GM12878 (cell line): ENCODE measurements around the gene TMEM239. TPM values are rescaled to one million over a fixed set of nuclear protein-coding genes. Genes with fewer than 3 reads are reported as not detected.

ENCODE experiments used
- ATAC-seq: fragments of 200-7000 bp; cut with Tn5 transposase; 3 replicates; pipeline ENCODE4 v1.9.1; 2020; ENCODE audit warnings: mild to moderate bottlenecking, moderate library complexity
- BruUV-seq: library from RNA; stranded (reverse); fragments of 400-500 nt; replicated peaks from 2 replicates; lab custom pipeline; 2021; lab: Mats Ljungman, UMichigan
- CTCF ChIA-PET: fragments of 300-600 bp; sonication (Branson Sonifier 250); formaldehyde crosslinking; extraction: SDS; loops from one replicate; lab custom pipeline; 2021; ENCODE audit warnings: inconsistent platforms; lab: Yijun Ruan, JAX
- POLR2A ChIA-PET: fragments of 350-600 bp; formaldehyde crosslinking; extraction: SDS; loops from one replicate; lab custom pipeline; 2021; ENCODE audit warnings: inconsistent platforms; lab: Charles Lee
- RAD21 ChIA-PET: fragments of 300-600 bp; sonication (Branson Sonifier 250); formaldehyde crosslinking; loops from one replicate; lab custom pipeline; 2023; ENCODE audit warnings: antibody characterized with exemption; ENCODE audit not compliant: unreplicated experiment; lab: Charles Lee
- SMC1A ChIA-PET: fragments of 300-600 bp; sonication (Branson Sonifier 250); formaldehyde crosslinking; loops from one replicate; lab custom pipeline; 2023; ENCODE audit not compliant: unreplicated experiment, uncharacterized antibody; lab: Charles Lee
- DNase-seq: peaks from one replicate; pipeline ENCODE4 v3.0.0-alpha.2; 2011; ENCODE audit warnings: low read depth, low spot score
- FAIRE-seq: peaks from 3 replicates; lab custom pipeline; 2011; peaks lifted over from hg19 to GRCh38; lab: Jason Lieb, UNC
- H2AFZ ChIP-seq: 2 replicates; pipeline ENCODE4 v1.6.0; 2011; ENCODE audit warnings: low read depth, low read length, control low read depth; ENCODE audit not compliant: control insufficient read depth
- H3K27ac ChIP-seq: 2 replicates; pipeline ENCODE4 v1.5.1; 2011; ENCODE audit warnings: control low read depth; ENCODE audit not compliant: control insufficient read depth, insufficient read depth
- H3K27me3 ChIP-seq, 2 experiments: replicated peaks in 1 of 2; 2 replicates each; pipeline versions ENCODE4 v1.6.0 to v1.6.1; 2011; ENCODE audit warnings: low read length in 1 of 2; ENCODE audit not compliant: control insufficient read depth in 2 of 2, insufficient read depth in 2 of 2
- H3K36me3 ChIP-seq, 2 experiments: 2 replicates each; pipeline ENCODE4 v1.5.1; 2011; ENCODE audit warnings: low read length in 1 of 2; ENCODE audit not compliant: control insufficient read depth in 2 of 2, insufficient read depth in 2 of 2
- H3K4me1 ChIP-seq: 2 replicates; pipeline ENCODE4 v1.6.1; 2011; ENCODE audit warnings: mild to moderate bottlenecking, low read length, moderate library complexity, mixed read lengths; ENCODE audit not compliant: control insufficient read depth, insufficient read depth
- H3K4me2 ChIP-seq: 2 replicates; pipeline ENCODE4 v1.6.0; 2011; ENCODE audit warnings: control low read depth; ENCODE audit not compliant: control insufficient read depth, insufficient read depth
- H3K4me3 ChIP-seq: fragments of 200-600 bp; sonication (generic); 2 replicates; pipeline ENCODE4 v1.5.1; 2016
- H3K79me2 ChIP-seq: 2 replicates; pipeline ENCODE4 v1.6.0; 2011; ENCODE audit warnings: low read length; ENCODE audit not compliant: control insufficient read depth, insufficient read depth
- H3K9ac ChIP-seq: 2 replicates; pipeline ENCODE4 v1.8.0; 2011; ENCODE audit warnings: low read length, control low read depth, mixed read lengths; ENCODE audit not compliant: control insufficient read depth, insufficient read depth
- H3K9me3 ChIP-seq: replicated peaks from 3 replicates; pipeline ENCODE4 v1.5.1; 2011; ENCODE audit warnings: mild to moderate bottlenecking, low read length; ENCODE audit not compliant: control insufficient read depth, insufficient read depth
- H4K20me1 ChIP-seq: 2 replicates; pipeline ENCODE4 v1.6.0; 2011; ENCODE audit not compliant: control insufficient read depth, insufficient read depth
- CHD4 ChIP-seq: fragments of 200-600 bp; sonication (generic); IDR thresholded peaks from 2 replicates; pipeline ENCODE4 v1.6.1; 2016; ENCODE audit warnings: mild to moderate bottlenecking
- IRF4 ChIP-seq: IDR thresholded peaks from 2 replicates; pipeline ENCODE4 v1.6.1; 2011; ENCODE audit warnings: low read depth, low read length
- NFIC ChIP-seq: IDR thresholded peaks from 2 replicates; pipeline ENCODE4 v1.6.1; 2012; ENCODE audit warnings: low read depth, mild to moderate bottlenecking, inconsistent platforms, low read length, moderate library complexity
- NR2C2 ChIP-seq: IDR thresholded peaks from 2 replicates; pipeline ENCODE4 v1.6.1; 2011; ENCODE audit warnings: borderline replicate concordance, low read depth; ENCODE audit not compliant: control insufficient read depth, insufficient read length
- RAD51 ChIP-seq: fragments of 450-650 bp; IDR thresholded peaks from 2 replicates; pipeline ENCODE4 v1.6.1; 2016; ENCODE audit warnings: moderate library complexity, mild to moderate bottlenecking, inconsistent platforms
- SMAD5 ChIP-seq: IDR thresholded peaks from 2 replicates; pipeline ENCODE4 v1.6.1; 2016; ENCODE audit warnings: antibody characterized with exemption, low read depth
- WGBS: methylation state at CpG from one replicate; pipeline ENCODE4 v1.1.6; 2016; ENCODE audit warnings: low lambda C conversion rate; ENCODE audit not compliant: insufficient replicate concordance, insufficient coverage; ENCODE audit errors: missing lambda C conversion rate; 5-methylcytosine and 5-hydroxymethylcytosine counted together
- in situ Hi-C: fragments of 300-500 bp; cut with MboI; formaldehyde crosslinking; loops from 9 replicates; pipeline ENCODE4 v1.14.3; 2018; ENCODE audit warnings: mixed read lengths
- intact Hi-C: fragments of 100-400 bp; cut with micrococcal nuclease; formaldehyde crosslinking; loops from one replicate; pipeline ENCODE4 v1.14.2; 2022; ENCODE audit not compliant: unreplicated experiment
- polyA plus RNA-seq, 11 experiments: library from polyadenylated mRNA; depleted of rRNA in 4 of 11; unstranded in 6 of 11; stranded (reverse) in 5 of 11; fragments of >200 nt; fragmentation: Nextera tagmentation in 4 of 11; fragmentation: Illumina TruSeq in 1 of 11; extraction: Ambion mirVana in 4 of 11; extraction: Trizol in 1 of 11; gene quantifications; 1 replicate in 1 of 11; 2 replicates in 10 of 11; pipeline versions ENCODE4 v1.2.1 to v1.2.3, GENCODE V29; 2011 to 2016; ENCODE audit warnings: inconsistent platforms in 2 of 11, missing spikeins in 2 of 11, low read depth in 1 of 11
- total RNA-seq, 4 experiments: library from RNA; depleted of rRNA in 3 of 4; stranded (reverse); fragments of >200 nt in 3 of 4; fragmentation: Illumina TruSeq in 1 of 4; extraction: Trizol in 1 of 4; gene quantifications; 2 replicates each; pipeline versions ENCODE4 v1.2.1 to v1.2.3, GENCODE V29; 2013 to 2021
- TF ChIP-seq, protein P1 (sequence below): fragments of 450-650 bp; IDR thresholded peaks from 2 replicates; pipeline ENCODE4 v1.6.1; 2017; ENCODE audit warnings: antibody characterized with exemption, mild to moderate bottlenecking, moderate library complexity
- TF ChIP-seq, protein P2 (sequence below): IDR thresholded peaks from 2 replicates; pipeline ENCODE4 v1.6.1; 2012; ENCODE audit warnings: low read depth, low read length, improper control_type of control experiment
- TF ChIP-seq, protein P3 (sequence below): fragments of 450-650 bp; formaldehyde crosslinking; IDR thresholded peaks from 2 replicates; pipeline ENCODE4 v1.4.0; 2020; ENCODE audit warnings: mild to moderate bottlenecking, moderate library complexity
- TF ChIP-seq, protein P4 (sequence below): IDR thresholded peaks from 2 replicates; pipeline ENCODE4 v1.6.1; 2012; ENCODE audit warnings: improper control_type of control experiment, low read depth, low read length; ENCODE audit not compliant: insufficient replicate concordance

Gene TMEM239
- total and polyA plus RNA-seq, 10 of the 15 experiments (the other 5 are each of a cell fraction or from before 2014, with no cell fraction given), result not detected

DNA sequence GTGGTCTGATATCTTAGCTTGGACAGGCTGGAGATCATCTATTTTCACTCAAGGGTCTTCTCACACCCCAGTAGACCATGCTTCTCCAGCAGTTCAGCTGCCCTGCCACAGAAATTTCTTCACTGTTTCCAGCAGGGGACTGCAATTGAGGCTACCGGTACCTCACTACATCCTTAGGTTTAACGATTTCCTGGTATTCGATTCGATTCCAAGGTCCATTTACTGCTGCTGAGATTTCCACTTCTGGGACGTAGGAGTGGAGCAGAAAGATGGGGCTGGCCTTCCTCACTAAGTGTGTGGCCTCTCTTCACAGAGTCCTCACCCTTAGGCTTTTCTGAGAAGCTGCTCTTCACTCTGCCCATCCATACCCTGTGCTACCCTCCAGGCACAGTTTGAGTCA is 30.5 kb downstream of the TMEM239 start:
- in situ Hi-C loops, result no loop called here
- 96% methylated on average over 5 of the region's 5 CpGs for WGBS
- intact Hi-C loops, result no loop called here
- Histone ChIP-seq H4K20me1 (no peaks in the 10 kb centered on the region), H3K27me3 (no peaks in the 10 kb centered on the region), H2AFZ (no peak overlapping the region), H3K4me1 (no peaks in the 10 kb centered on the region), H3K9ac (no peak overlapping the region), H3K79me2 (no peaks in the 10 kb centered on the region), H3K9me3 (no peaks in the 10 kb centered on the region), H3K4me3 (no peak overlapping the region), H3K36me3 (no peaks in the 10 kb centered on the region), H3K4me2 (no peak overlapping the region), H3K27ac (no peak overlapping the region)
- ATAC-seq, result no peak
- no TSS peak for BruUV-seq
- no peak for DNase-seq
- CTCF ChIA-PET, result interaction anchor here (0.6 kb wide), 1 partner anchor 97 kb away, joined by 3 read pairs; no protein-coding TSS in a partner anchor
- RAD21 ChIA-PET, result no interaction called here
- POLR2A ChIA-PET, result no interaction called here
- FAIRE-seq, result no peak
- SMC1A ChIA-PET, result no interaction called here
- TF ChIP-seq, protein P1, sequence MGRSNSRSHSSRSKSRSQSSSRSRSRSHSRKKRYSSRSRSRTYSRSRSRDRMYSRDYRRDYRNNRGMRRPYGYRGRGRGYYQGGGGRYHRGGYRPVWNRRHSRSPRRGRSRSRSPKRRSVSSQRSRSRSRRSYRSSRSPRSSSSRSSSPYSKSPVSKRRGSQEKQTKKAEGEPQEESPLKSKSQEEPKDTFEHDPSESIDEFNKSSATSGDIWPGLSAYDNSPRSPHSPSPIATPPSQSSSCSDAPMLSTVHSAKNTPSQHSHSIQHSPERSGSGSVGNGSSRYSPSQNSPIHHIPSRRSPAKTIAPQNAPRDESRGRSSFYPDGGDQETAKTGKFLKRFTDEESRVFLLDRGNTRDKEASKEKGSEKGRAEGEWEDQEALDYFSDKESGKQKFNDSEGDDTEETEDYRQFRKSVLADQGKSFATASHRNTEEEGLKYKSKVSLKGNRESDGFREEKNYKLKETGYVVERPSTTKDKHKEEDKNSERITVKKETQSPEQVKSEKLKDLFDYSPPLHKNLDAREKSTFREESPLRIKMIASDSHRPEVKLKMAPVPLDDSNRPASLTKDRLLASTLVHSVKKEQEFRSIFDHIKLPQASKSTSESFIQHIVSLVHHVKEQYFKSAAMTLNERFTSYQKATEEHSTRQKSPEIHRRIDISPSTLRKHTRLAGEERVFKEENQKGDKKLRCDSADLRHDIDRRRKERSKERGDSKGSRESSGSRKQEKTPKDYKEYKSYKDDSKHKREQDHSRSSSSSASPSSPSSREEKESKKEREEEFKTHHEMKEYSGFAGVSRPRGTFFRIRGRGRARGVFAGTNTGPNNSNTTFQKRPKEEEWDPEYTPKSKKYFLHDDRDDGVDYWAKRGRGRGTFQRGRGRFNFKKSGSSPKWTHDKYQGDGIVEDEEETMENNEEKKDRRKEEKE, result no peak
- TF ChIP-seq, protein P2, sequence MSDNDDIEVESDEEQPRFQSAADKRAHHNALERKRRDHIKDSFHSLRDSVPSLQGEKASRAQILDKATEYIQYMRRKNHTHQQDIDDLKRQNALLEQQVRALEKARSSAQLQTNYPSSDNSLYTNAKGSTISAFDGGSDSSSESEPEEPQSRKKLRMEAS, result no peak
- TF ChIP-seq, protein P3, sequence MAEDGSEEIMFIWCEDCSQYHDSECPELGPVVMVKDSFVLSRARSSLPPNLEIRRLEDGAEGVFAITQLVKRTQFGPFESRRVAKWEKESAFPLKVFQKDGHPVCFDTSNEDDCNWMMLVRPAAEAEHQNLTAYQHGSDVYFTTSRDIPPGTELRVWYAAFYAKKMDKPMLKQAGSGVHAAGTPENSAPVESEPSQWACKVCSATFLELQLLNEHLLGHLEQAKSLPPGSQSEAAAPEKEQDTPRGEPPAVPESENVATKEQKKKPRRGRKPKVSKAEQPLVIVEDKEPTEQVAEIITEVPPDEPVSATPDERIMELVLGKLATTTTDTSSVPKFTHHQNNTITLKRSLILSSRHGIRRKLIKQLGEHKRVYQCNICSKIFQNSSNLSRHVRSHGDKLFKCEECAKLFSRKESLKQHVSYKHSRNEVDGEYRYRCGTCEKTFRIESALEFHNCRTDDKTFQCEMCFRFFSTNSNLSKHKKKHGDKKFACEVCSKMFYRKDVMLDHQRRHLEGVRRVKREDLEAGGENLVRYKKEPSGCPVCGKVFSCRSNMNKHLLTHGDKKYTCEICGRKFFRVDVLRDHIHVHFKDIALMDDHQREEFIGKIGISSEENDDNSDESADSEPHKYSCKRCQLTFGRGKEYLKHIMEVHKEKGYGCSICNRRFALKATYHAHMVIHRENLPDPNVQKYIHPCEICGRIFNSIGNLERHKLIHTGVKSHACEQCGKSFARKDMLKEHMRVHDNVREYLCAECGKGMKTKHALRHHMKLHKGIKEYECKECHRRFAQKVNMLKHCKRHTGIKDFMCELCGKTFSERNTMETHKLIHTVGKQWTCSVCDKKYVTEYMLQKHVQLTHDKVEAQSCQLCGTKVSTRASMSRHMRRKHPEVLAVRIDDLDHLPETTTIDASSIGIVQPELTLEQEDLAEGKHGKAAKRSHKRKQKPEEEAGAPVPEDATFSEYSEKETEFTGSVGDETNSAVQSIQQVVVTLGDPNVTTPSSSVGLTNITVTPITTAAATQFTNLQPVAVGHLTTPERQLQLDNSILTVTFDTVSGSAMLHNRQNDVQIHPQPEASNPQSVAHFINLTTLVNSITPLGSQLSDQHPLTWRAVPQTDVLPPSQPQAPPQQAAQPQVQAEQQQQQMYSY (CRISPR knock-in tag), result no peak
- no peak for TF ChIP-seq RAD51
- TF ChIP-seq IRF4, result no peak
- TF ChIP-seq NR2C2, result no peak
- no peak for TF ChIP-seq CHD4
- no peak for TF ChIP-seq SMAD5
- TF ChIP-seq, protein P4, sequence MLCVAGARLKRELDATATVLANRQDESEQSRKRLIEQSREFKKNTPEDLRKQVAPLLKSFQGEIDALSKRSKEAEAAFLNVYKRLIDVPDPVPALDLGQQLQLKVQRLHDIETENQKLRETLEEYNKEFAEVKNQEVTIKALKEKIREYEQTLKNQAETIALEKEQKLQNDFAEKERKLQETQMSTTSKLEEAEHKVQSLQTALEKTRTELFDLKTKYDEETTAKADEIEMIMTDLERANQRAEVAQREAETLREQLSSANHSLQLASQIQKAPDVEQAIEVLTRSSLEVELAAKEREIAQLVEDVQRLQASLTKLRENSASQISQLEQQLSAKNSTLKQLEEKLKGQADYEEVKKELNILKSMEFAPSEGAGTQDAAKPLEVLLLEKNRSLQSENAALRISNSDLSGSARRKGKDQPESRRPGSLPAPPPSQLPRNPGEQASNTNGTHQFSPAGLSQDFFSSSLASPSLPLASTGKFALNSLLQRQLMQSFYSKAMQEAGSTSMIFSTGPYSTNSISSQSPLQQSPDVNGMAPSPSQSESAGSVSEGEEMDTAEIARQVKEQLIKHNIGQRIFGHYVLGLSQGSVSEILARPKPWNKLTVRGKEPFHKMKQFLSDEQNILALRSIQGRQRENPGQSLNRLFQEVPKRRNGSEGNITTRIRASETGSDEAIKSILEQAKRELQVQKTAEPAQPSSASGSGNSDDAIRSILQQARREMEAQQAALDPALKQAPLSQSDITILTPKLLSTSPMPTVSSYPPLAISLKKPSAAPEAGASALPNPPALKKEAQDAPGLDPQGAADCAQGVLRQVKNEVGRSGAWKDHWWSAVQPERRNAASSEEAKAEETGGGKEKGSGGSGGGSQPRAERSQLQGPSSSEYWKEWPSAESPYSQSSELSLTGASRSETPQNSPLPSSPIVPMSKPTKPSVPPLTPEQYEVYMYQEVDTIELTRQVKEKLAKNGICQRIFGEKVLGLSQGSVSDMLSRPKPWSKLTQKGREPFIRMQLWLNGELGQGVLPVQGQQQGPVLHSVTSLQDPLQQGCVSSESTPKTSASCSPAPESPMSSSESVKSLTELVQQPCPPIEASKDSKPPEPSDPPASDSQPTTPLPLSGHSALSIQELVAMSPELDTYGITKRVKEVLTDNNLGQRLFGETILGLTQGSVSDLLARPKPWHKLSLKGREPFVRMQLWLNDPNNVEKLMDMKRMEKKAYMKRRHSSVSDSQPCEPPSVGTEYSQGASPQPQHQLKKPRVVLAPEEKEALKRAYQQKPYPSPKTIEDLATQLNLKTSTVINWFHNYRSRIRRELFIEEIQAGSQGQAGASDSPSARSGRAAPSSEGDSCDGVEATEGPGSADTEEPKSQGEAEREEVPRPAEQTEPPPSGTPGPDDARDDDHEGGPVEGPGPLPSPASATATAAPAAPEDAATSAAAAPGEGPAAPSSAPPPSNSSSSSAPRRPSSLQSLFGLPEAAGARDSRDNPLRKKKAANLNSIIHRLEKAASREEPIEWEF, result no peak
- no peak for TF ChIP-seq NFIC
- TF ChIP-seq, all 136 proteins: peak for 0
